HepG2 (cell line): ENCODE data around the gene KIF22. TPM values are rescaled to one million over a fixed set of nuclear protein-coding genes. Genes with fewer than 3 reads are reported as not detected.

Experiments
- AFF4 ChIP-seq: sonication (generic); formaldehyde crosslinking; IDR thresholded peaks from 2 replicates; pipeline ENCODE4 v1.4.0; 2020; ENCODE audit warnings: missing genetic modification reagents
- ARID2 ChIP-seq: sonication (generic); formaldehyde crosslinking; IDR thresholded peaks from 2 replicates; pipeline ENCODE4 v1.8.1; 2022; ENCODE audit warnings: mild to moderate bottlenecking, missing genetic modification reagents, borderline replicate concordance
- CCAR2 ChIP-seq: fragments of 200-400 bp; formaldehyde crosslinking; optimal IDR thresholded peaks from 2 replicates; pipeline ENCODE3; 2018; ENCODE audit warnings: low read depth, mild to moderate bottlenecking, low read length, moderate library complexity
- GTF3A ChIP-seq: sonication (generic); formaldehyde crosslinking; conservative IDR thresholded peaks from 2 replicates; pipeline ENCODE4 v1.4.0; 2020; ENCODE audit warnings: mild to moderate bottlenecking, missing genetic modification reagents
- GZF1 ChIP-seq: sonication (generic); formaldehyde crosslinking; IDR thresholded peaks from 2 replicates; pipeline ENCODE4 v1.5.1; 2020; ENCODE audit warnings: mild to moderate bottlenecking, missing genetic modification reagents
- HCFC1 ChIP-seq: fragments of 150-350 bp; IDR thresholded peaks from 2 replicates; pipeline ENCODE4 v1.6.1; 2014; ENCODE audit warnings: low read depth, low read length
- HMG20A ChIP-seq: IDR thresholded peaks from 2 replicates; pipeline ENCODE4 v1.6.1; 2016; ENCODE audit warnings: borderline replicate concordance
- MLXIP ChIP-seq: sonication (generic); formaldehyde crosslinking; IDR thresholded peaks from 2 replicates; pipeline ENCODE4 v1.9.0; 2021; ENCODE audit warnings: missing genetic modification reagents, borderline replicate concordance
- NCOA1 ChIP-seq: sonication (generic); formaldehyde crosslinking; IDR thresholded peaks from 2 replicates; pipeline ENCODE4 v1.9.0; 2021; ENCODE audit warnings: missing genetic modification reagents
- NFATC3 ChIP-seq: sonication (generic); formaldehyde crosslinking; IDR thresholded peaks from 2 replicates; pipeline ENCODE4 v1.5.1; 2020; ENCODE audit warnings: mild to moderate bottlenecking, missing genetic modification reagents
- NFE2L1 ChIP-seq: sonication (generic); formaldehyde crosslinking; IDR thresholded peaks from 2 replicates; pipeline ENCODE4 v1.4.0; 2020; ENCODE audit warnings: missing genetic modification reagents, mild to moderate bottlenecking, borderline replicate concordance
- SAP130 ChIP-seq: IDR thresholded peaks from 2 replicates; pipeline ENCODE4 v1.6.1; 2016; ENCODE audit warnings: low read depth
- SP5 ChIP-seq: IDR thresholded peaks from 2 replicates; pipeline ENCODE4 v1.6.1; 2016; ENCODE audit warnings: low read depth, borderline replicate concordance
- THAP11 ChIP-seq: IDR thresholded peaks from 2 replicates; pipeline ENCODE4 v1.6.1; 2016; ENCODE audit warnings: missing biosample characterization, missing genetic modification reagents
- TRIM22 ChIP-seq: fragments of 450-650 bp; IDR thresholded peaks from 2 replicates; pipeline ENCODE4 v1.6.1; 2017
- TRIM24 ChIP-seq: sonication (generic); formaldehyde crosslinking; IDR thresholded peaks from 2 replicates; pipeline ENCODE4 v1.8.0; 2022; ENCODE audit warnings: mild to moderate bottlenecking, missing genetic modification reagents
- ZBTB38 ChIP-seq: sonication (generic); formaldehyde crosslinking; IDR thresholded peaks from 2 replicates; pipeline ENCODE4 v1.5.1; 2020; ENCODE audit warnings: mild to moderate bottlenecking, missing genetic modification reagents
- ZFP36L2 ChIP-seq: sonication (generic); formaldehyde crosslinking; IDR thresholded peaks from 2 replicates; pipeline ENCODE4 v1.4.0; 2020; ENCODE audit warnings: missing genetic modification reagents
- ZNF136 ChIP-seq: sonication (generic); formaldehyde crosslinking; IDR thresholded peaks from 2 replicates; pipeline ENCODE4 v1.8.1; 2022; ENCODE audit warnings: low read depth, mild to moderate bottlenecking, moderate library complexity, missing genetic modification reagents
- ZNF235 ChIP-seq: sonication (generic); formaldehyde crosslinking; IDR thresholded peaks from 2 replicates; pipeline ENCODE4 v1.8.1; 2023; ENCODE audit warnings: mild to moderate bottlenecking, missing genetic modification reagents, borderline replicate concordance
- ZNF639 ChIP-seq: conservative IDR thresholded peaks from 2 replicates; pipeline ENCODE4 v1.6.1; 2018; ENCODE audit warnings: missing genetic modification reagents
- ZNF746 ChIP-seq: sonication (generic); formaldehyde crosslinking; IDR thresholded peaks from 2 replicates; pipeline ENCODE4 v1.8.0; 2022; ENCODE audit warnings: mild to moderate bottlenecking, missing genetic modification reagents
- polyA plus RNA-seq, 8 experiments: library from polyadenylated mRNA; depleted of rRNA in 3 of 8; stranded (reverse) in 7 of 8; unstranded in 1 of 8; fragments of >200 nt; fragmentation: Illumina TruSeq in 4 of 8; extraction: Trizol in 4 of 8; gene quantifications; 2 replicates each; pipeline versions ENCODE4 v1.2.1 to v1.2.3, GENCODE V29; 2011 to 2016; ENCODE audit warnings: low read depth in 4 of 8, missing spikeins in 1 of 8, mixed read lengths in 1 of 8; ENCODE audit not compliant: insufficient read depth in 1 of 8
- total RNA-seq, 5 experiments: library from RNA; depleted of rRNA; stranded (reverse); fragments of >200 nt; fragmentation: Illumina TruSeq; extraction: Trizol; gene quantifications; 2 replicates each; pipeline ENCODE4 v1.2.3, GENCODE V29; 2016; ENCODE audit warnings: low read depth in 1 of 5

The KIF22 gene
- total and polyA plus RNA-seq, 2 of the 13 experiments (the other 11 are each of a cell fraction or from before 2014, with no cell fraction given), result 95.8 to 118 TPM

- TF ChIP-seq ZNF136 (CRISPR knock-in tag) (no peak), ZNF746 (CRISPR knock-in tag) (no peak), NFE2L1 (CRISPR knock-in tag) (no peak), AFF4 (no peak), ZNF639 (no peak), TRIM22 (no peak), HMG20A (CRISPR knock-in tag) (no peak), THAP11 (CRISPR knock-in tag) (peak; percentile 65), CCAR2 (no peak), MLXIP (CRISPR knock-in tag) (no peak), ARID2 (no peak), ZFP36L2 (CRISPR knock-in tag) (no peak), TRIM24 (CRISPR knock-in tag) (no peak), HCFC1 (no peak), NCOA1 (CRISPR knock-in tag) (no peak), ZBTB38 (CRISPR knock-in tag) (peak; percentile 63), NFATC3 (CRISPR knock-in tag) (0 out of 2 replicates have a peak, but pooled peaks have one; percentile 27), ZNF235 (CRISPR knock-in tag) (no peak), GTF3A (CRISPR knock-in tag) (no peak), GZF1 (no peak), SAP130 (CRISPR knock-in tag) (peak; percentile 78), SP5 (CRISPR knock-in tag) (no peak)
Observed at GRCh38 chr16:29848420-29849297, 58.1 kb downstream of the KIF22 start (continued).
